Lower leg skin (tissue), 3 donors: ENCODE results near the gene TMEM164.

Source experiments
- POLR2A ChIP-seq, 2 donors: fragments of 450-650 bp; IDR thresholded peaks; one replicate each; pipeline ENCODE4 v1.6.1; 2016 to 2017; ENCODE audit warnings: antibody characterized with exemption in 2 of 2, mild to moderate bottlenecking in 1 of 2, moderate library complexity in 1 of 2
- TF ChIP-seq, protein P1 (sequence below), 3 donors: fragments of 450-650 bp; IDR thresholded peaks; one replicate each; pipeline ENCODE4 v1.5.1; 2016; ENCODE audit warnings: antibody characterized with exemption in 3 of 3, mild to moderate bottlenecking in 3 of 3, moderate library complexity in 2 of 3

DNA sequence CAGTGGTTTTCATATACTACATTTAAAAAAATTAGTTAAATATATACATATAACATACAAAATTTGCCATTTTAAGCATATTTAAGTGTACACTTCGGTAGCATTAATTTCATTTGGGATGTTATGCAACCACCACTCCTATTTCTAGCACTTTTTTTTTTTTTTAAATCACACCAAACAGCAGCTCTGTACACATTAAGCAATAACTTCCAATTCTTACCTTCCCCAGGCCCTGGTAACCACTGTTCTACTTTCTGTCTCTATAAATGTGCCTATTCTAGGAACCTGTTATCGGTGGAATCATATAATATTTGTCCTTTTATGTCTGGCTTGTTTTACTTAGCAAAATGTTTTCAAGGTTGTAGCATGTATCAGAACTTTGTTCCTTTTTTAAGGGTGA lies 39.1 kb downstream of the TMEM164 start:
- TF ChIP-seq, protein P1, sequence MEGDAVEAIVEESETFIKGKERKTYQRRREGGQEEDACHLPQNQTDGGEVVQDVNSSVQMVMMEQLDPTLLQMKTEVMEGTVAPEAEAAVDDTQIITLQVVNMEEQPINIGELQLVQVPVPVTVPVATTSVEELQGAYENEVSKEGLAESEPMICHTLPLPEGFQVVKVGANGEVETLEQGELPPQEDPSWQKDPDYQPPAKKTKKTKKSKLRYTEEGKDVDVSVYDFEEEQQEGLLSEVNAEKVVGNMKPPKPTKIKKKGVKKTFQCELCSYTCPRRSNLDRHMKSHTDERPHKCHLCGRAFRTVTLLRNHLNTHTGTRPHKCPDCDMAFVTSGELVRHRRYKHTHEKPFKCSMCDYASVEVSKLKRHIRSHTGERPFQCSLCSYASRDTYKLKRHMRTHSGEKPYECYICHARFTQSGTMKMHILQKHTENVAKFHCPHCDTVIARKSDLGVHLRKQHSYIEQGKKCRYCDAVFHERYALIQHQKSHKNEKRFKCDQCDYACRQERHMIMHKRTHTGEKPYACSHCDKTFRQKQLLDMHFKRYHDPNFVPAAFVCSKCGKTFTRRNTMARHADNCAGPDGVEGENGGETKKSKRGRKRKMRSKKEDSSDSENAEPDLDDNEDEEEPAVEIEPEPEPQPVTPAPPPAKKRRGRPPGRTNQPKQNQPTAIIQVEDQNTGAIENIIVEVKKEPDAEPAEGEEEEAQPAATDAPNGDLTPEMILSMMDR (IDR thresholded peaks at IDR 0.05): no peak
- TF ChIP-seq POLR2A (IDR thresholded peaks at IDR 0.05): no peak
